Measurements from ENCODE around the gene MRC2. TPM values are rescaled to one million over a fixed set of nuclear protein-coding genes. Genes with fewer than 3 reads are reported as not detected.

Gene MRC2
- total RNA-seq, 1 donor, result 336 TPM

GRCh38 chr17:62702746-62703260, 75.3 kb downstream of the MRC2 start:
- H3K4me3 ChIP-seq (ENCODE audit: low read depth, low read length), result no peak overlapping the region
- no peak for DNase-seq (ENCODE audit: low read depth)
- TF ChIP-seq CTCF (IDR thresholded peaks at IDR 0.05; ENCODE audit: insufficient read depth, low read depth, low read length), result no peak

GRCh38 chr17:62703261-62703775, 75.8 kb downstream of the MRC2 start:
- DNase-seq (ENCODE audit: low read depth), result no peak
- no peak for TF ChIP-seq CTCF (IDR thresholded peaks at IDR 0.05; ENCODE audit: insufficient read depth, low read depth, low read length)

GRCh38 chr17:62703776-62704380, 76.4 kb downstream of the MRC2 start:
- peak; percentile 74 for TF ChIP-seq CTCF (IDR thresholded peaks at IDR 0.05; ENCODE audit: insufficient read depth, low read depth, low read length)
- H3K4me3 ChIP-seq (ENCODE audit: low read depth, low read length), result peak overlapping the region; percentile 67
- DNase-seq (ENCODE audit: low read depth), result peak; percentile 55

More at GRCh38 chr17:62703261-62703775, 75.8 kb downstream of the MRC2 start:
- H3K4me3 ChIP-seq (ENCODE audit: low read depth, low read length), result peak overlapping the region; percentile 67

GRCh38 chr17:62704381-62704971, 77.0 kb downstream of the MRC2 start:
- no peak for TF ChIP-seq CTCF (IDR thresholded peaks at IDR 0.05; ENCODE audit: insufficient read depth, low read depth, low read length)
- no peak for DNase-seq (ENCODE audit: low read depth)
- peak overlapping the region; percentile 67 for H3K4me3 ChIP-seq (ENCODE audit: low read depth, low read length)

- no peak for TF ChIP-seq CTCF (IDR thresholded peaks at IDR 0.05; ENCODE audit: insufficient read depth, low read depth, low read length)
- no peak for DNase-seq (ENCODE audit: low read depth)
- peak overlapping the region; percentile 67 for H3K4me3 ChIP-seq (ENCODE audit: low read depth, low read length)
Measured at GRCh38 chr17:62705156-62705777, 77.8 kb downstream of the MRC2 start.

- DNase-seq (ENCODE audit: low read depth), result no peak
- TF ChIP-seq CTCF (IDR thresholded peaks at IDR 0.05; ENCODE audit: insufficient read depth, low read depth, low read length), result no peak
- no peak overlapping the region for H3K4me3 ChIP-seq (ENCODE audit: low read depth, low read length)
Measured at GRCh38 chr17:62705778-62706597, 78.5 kb downstream of the MRC2 start.
